IPS DF 4.7 (cell line): ENCODE results near the gene ICE2.

Experiments used
- DNase-seq: peaks from one replicate; pipeline ENCODE4 v3.0.0-alpha.2; 2013; ENCODE audit warnings: low spot score; ENCODE audit errors: extremely low read depth

ICE2 gene

DNA sequence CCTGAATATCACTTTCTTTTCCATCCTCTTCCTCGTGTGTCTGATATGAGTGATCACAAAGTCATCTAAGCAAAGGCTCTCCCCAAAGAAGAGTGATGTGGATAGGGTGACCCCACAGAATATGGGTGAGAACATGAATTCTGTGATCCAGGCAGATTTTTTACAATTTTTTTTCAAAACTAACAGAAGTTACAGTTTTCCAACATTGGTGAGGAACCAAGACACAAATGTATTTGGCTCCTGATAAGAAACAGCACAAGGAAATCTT is 108.1 kb downstream of the ICE2 start:
- no peak for DNase-seq

DNA sequence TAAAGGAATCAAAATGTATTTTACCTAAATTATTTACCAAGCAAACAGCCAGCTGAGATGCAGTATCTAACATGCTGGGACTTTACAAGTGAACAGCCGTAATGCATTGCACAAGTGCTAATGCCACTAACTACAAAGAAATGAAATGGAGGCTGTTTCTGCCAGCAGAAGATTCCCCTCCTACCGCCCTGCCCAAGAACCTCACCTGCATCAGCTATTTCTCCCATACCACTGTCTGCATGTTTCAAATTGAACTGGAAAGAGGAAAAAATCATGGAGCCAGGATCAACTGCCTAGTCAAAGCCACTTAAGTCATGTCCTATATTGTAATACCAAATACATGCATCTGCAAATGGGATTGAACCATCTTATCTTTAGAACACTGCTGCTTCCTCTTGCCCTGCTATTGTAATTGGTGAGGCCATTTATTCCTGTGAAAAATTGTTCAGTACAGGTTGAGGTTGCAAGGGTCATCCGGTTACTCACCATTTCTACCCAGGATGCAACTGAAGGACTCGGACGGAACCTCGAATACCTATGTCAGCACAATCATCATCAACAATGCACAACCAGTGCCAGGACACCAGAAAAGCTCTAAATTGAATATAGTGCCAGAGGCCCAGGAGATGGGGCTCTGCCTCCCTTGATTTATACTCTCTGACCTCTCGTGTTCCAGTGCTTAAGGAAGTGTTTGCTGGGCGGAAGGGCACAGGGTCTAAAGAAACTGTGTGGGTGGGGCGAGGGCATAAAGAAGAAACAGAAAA is 108.7 kb downstream of the ICE2 start:
- DNase-seq: no peak

DNA sequence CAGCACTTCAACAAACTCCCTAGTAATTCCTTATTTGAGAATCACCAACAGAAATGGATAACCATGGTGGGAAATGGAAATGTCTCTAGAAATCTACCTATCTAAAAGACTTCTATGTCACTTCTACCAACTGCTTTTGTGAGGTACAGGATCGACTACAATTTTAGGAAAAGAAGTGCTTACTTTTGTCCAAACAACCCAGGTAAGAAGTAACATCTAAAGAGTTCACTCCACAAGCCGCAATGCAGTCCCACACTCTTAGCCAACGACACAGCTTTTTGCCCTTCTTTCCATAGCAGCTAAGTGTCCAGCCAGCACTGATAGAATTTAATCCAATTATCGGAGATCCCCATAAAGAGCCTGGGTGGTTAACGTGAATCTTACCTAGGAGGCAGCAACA is 109.2 kb downstream of the ICE2 start:
- DNase-seq: no peak
